ENCODE data around the gene SERPINA10. TPM values are rescaled to one million over a fixed set of nuclear protein-coding genes. Genes with fewer than 3 reads are reported as not detected.
"Not testable (repeated sequence)": the region's sequence is repeated elsewhere in the genome, so short reads cannot be mapped to it uniquely, and the experiment has no call there.

The SERPINA10 gene
- total RNA-seq, 4 donors from 2014 or later = not detected

DNA sequence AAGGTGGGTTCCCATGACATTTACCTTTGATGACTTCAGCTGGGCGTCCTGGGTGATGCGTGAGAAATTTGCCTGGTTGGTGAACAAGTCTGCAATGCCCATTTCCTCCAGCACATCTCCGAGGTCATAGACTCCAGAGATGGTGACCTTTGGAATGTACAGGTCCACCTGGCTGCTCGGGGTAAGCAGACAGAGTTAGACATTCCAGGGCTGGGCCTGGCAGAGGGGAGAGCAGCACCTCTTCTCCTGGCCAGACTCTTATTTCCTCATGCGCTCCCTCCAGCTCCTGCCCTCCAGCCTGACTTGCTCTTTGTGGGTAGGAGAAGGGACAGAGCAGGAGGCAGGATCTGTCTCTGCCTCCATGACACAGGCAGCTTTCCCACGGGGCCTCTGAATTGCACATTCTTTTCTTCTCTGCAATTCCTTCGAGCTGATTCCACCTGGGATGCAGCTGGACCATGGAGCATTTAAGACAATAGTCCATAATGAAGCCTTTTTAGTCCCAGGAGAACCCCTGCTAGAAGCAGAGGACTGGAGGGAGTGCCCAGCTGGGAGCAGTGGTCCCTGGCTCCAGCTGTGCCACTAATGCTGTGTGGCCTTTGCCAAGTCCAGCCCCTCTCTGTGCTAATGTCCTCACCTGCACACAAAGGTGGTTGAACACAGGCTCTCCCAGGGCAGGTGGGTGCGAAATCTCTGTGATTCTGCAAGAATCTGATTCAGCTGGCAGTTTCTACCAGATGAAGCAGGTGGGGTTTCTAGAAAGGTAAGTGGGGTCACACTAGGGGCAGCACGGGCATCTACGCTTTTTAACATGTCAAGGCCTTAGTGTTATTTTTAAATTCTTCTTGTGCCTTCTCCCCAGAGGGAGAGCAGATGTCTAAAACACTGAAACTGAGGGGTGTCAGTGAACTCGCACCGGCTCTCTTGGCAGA lies 13.2 kb upstream of the SERPINA10 start:
- no peaks in the 10 kb centered on the region for H3K36me3 ChIP-seq
- 75 to 78% methylated on average over 12 of the region's 12 CpGs for WGBS, 2 donors
- H3K27ac ChIP-seq = no peak overlapping the region
- no peaks in the 10 kb centered on the region for H3K4me1 ChIP-seq
- H3K27me3 ChIP-seq = no peaks in the 10 kb centered on the region
- H3K4me3 ChIP-seq = no peak overlapping the region
- DNase-seq (ENCODE audit: low spot score in 2 of 2) = no peak
- peaks cover 0 to 34% (median 0%) of the 10 kb centered on the region in 4 donors for H3K9me3 ChIP-seq
- TF ChIP-seq, protein P1, sequence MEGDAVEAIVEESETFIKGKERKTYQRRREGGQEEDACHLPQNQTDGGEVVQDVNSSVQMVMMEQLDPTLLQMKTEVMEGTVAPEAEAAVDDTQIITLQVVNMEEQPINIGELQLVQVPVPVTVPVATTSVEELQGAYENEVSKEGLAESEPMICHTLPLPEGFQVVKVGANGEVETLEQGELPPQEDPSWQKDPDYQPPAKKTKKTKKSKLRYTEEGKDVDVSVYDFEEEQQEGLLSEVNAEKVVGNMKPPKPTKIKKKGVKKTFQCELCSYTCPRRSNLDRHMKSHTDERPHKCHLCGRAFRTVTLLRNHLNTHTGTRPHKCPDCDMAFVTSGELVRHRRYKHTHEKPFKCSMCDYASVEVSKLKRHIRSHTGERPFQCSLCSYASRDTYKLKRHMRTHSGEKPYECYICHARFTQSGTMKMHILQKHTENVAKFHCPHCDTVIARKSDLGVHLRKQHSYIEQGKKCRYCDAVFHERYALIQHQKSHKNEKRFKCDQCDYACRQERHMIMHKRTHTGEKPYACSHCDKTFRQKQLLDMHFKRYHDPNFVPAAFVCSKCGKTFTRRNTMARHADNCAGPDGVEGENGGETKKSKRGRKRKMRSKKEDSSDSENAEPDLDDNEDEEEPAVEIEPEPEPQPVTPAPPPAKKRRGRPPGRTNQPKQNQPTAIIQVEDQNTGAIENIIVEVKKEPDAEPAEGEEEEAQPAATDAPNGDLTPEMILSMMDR (IDR thresholded peaks at IDR 0.05) = no peak
- TF ChIP-seq POLR2A (IDR thresholded peaks at IDR 0.05) (no peak), EP300 (IDR thresholded peaks at IDR 0.05) (no peak)

DNA sequence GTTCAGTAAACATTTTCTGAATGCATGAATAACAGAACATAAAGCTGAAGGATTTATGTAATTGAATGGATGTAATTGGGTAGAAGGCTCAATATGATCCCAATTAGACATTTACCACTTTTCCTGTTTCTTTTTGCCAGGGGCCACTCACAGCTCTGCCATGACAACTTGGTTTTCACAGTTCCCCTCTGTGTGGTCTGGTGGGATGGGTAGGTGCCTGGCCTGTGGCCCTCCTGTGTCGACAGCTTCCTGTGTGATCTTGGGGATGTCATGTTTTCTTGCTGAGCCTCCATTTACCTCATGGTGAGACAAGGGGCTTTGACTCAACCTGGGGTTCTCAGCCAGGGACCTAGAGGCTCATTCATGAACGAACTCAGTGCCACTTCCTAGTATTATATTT lies 12.6 kb upstream of the SERPINA10 start:
- Histone ChIP-seq H3K27me3 (no peaks in the 10 kb centered on the region), H3K27ac (no peak overlapping the region), H3K4me3 (no peak overlapping the region), H3K36me3 (no peaks in the 10 kb centered on the region), H3K9me3 (peaks cover 0 to 34% (median 0%) of the 10 kb centered on the region in 4 donors), H3K4me1 (no peaks in the 10 kb centered on the region)
- TF ChIP-seq POLR2A (IDR thresholded peaks at IDR 0.05) (no peak), EP300 (IDR thresholded peaks at IDR 0.05) (no peak)
- TF ChIP-seq, protein P1 (IDR thresholded peaks at IDR 0.05) = no peak
- 63 to 74% methylated on average over 2 of the region's 2 CpGs for WGBS, 2 donors
- no peak for DNase-seq (ENCODE audit: low spot score in 2 of 2)

DNA sequence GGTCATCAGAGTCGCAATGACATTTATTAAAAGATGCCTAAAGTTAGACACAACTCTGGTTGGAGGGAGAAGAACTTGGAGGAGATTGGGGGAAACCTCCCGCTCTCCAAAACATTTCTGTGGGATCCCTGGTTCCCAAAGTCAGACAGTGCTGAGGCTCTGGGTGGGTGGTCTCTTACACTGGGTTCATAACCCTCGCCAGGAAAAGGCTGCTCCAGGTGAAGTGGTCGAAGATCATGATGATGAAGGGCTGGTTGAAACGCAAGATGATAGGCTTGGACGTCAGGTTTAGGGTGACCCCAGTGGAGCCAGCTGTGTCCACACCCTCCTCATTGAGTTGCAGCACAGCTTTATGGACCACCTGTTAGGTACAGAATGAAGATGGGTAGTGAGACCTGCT lies 11.2 kb upstream of the SERPINA10 start:
- peaks cover 0 to 29% (median 0%) of the 10 kb centered on the region in 4 donors for H3K9me3 ChIP-seq
- H3K27me3 ChIP-seq = no peaks in the 10 kb centered on the region
- H3K36me3 ChIP-seq = no peaks in the 10 kb centered on the region
- no peak overlapping the region for H3K27ac ChIP-seq
- TF ChIP-seq EP300 (IDR thresholded peaks at IDR 0.05) (no peak), POLR2A (IDR thresholded peaks at IDR 0.05) (no peak)
- TF ChIP-seq, protein P1 (IDR thresholded peaks at IDR 0.05) = no peak
- H3K4me3 ChIP-seq = no peak overlapping the region
- no peaks in the 10 kb centered on the region for H3K4me1 ChIP-seq
- 82 to 85% methylated on average over 6 of the region's 6 CpGs for WGBS, 2 donors
- no peak for DNase-seq (ENCODE audit: low spot score in 2 of 2)

DNA sequence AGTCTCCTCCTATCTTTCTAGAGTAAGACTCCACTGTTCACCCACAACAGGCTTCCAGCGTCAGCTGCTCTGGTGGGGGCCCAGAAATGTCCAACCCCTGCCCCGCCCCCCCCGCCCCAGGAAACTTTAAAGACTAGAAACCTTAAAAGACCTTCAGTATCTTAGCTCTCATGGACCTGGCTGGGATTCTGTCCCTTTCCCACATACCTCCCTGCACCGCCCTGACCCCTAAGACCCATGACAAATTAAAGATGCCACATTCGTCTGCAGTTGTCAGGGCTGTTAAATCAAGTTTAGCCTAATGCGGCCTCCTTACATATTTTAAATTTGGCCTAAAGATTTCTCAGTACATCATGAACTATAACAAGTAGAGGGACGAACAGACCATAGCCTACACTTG lies 10.0 kb upstream of the SERPINA10 start:
- H3K4me1 ChIP-seq = no peaks in the 10 kb centered on the region
- peaks cover 0 to 27% (median 0%) of the 10 kb centered on the region in 4 donors for H3K9me3 ChIP-seq
- 71 to 80% methylated on average over 7 of the region's 7 CpGs for WGBS, 2 donors
- DNase-seq (ENCODE audit: low spot score in 2 of 2) = no peak
- no peak overlapping the region for H3K4me3 ChIP-seq
- TF ChIP-seq POLR2A (IDR thresholded peaks at IDR 0.05) (no peak), EP300 (IDR thresholded peaks at IDR 0.05) (no peak)
- TF ChIP-seq, protein P1 (IDR thresholded peaks at IDR 0.05) = no peak
- no peak overlapping the region for H3K27ac ChIP-seq
- no peaks in the 10 kb centered on the region for H3K27me3 ChIP-seq
- H3K36me3 ChIP-seq = no peaks in the 10 kb centered on the region

DNA sequence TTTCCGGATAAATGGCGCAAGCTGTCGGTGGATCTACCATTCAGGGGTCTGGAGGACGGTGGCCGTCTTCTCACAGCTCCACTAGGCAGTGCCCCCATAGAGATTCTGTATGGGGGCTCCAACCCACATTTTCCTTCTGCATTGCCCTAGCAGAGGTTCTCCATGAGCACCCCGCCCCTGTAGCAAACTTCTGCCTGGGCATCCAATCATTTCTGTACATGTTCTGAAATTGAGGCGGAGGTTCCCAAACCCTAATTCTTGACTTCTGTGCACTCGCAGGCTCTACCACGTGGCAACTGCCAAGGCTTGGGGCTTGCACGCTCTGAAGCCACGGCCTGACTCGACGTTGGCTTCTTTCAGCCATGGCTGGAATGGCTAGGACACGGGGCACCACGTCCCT lies 5.1 kb upstream of the SERPINA10 start:
- Histone ChIP-seq H3K4me3 (no peak overlapping the region), H3K36me3 (no peaks in the 10 kb centered on the region), H3K9me3 (peaks cover 0 to 14% (median 0%) of the 10 kb centered on the region in 4 donors), H3K4me1 (no peaks in the 10 kb centered on the region), H3K27me3 (no peaks in the 10 kb centered on the region), H3K27ac (no peak overlapping the region)
- WGBS, 2 donors = 92 to 94% methylated on average over 15 of the region's 15 CpGs
- DNase-seq (ENCODE audit: low spot score in 2 of 2) = no peak
- TF ChIP-seq, protein P1 (IDR thresholded peaks at IDR 0.05) = no peak
- TF ChIP-seq POLR2A (IDR thresholded peaks at IDR 0.05) = no peak
- no peak for TF ChIP-seq EP300 (IDR thresholded peaks at IDR 0.05)

DNA sequence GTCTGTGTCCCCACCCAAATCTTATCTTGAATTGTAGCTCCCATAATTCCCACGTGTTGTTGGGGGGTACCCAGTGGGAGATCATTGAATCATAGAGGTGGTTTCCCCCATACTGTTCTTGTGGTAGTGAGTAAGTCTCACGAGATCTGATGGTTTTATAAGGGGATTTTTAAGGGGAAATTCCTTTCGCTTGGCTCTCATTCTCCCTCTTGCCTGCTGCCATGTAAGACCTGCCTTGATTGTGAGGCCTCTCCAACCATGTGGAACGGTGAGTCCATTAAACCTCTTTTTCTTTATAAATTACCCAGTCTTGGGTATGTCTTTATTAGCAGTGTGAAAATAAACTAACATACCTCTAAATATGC lies 3.1 kb upstream of the SERPINA10 start:
- not testable (repeated sequence) for H3K27ac ChIP-seq; H3K4me3 ChIP-seq; H3K36me3 ChIP-seq; DNase-seq (ENCODE audit: low spot score in 2 of 2); H3K9me3 ChIP-seq; H3K27me3 ChIP-seq; H3K4me1 ChIP-seq
- 61 to 71% methylated on average over 4 of the region's 4 CpGs for WGBS, 2 donors

All from tibial nerve (tissue), 4 donors.